ENCODE measurements around the gene SRGAP2B.
"Not testable (repeated sequence)": the region's sequence is repeated elsewhere in the genome, so short reads cannot be mapped to it uniquely, and the experiment has no call there.

The SRGAP2B gene

GRCh38 chr1:144941710-144942109 lies 153.4 kb downstream of the SRGAP2B start:
- DNase-seq: not testable (repeated sequence)

GRCh38 chr1:144940054-144940453 lies 155.1 kb downstream of the SRGAP2B start:
- not testable (repeated sequence) for DNase-seq

GRCh38 chr1:144938627-144939026 lies 156.5 kb downstream of the SRGAP2B start:
- DNase-seq: not testable (repeated sequence)

DNA sequence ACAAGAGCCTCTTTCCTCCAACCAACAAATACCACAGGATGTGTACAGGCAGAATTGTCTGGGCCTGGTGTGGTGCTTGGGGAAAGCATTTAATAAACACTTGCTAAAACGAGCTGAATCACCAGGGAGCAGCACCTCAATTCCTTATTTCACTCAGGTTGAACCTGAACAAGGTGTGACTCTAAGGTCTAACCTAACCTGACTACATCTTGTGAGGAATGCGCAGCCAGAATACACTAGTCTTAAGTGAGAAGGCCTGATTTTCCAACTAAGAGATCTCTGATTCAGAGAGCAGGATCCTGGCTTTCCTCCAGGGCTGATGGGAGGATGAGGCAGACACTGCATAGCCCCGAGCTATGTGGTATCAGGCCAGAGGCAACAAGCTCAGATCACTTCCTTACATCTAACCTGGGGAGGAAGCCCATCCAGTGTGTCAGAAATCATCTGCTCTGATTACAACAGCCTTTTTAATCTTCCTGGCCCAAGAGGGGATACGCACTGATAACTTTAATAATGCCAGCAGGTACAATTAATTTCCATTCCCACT lies 158.9 kb downstream of the SRGAP2B start:
- DNase-seq: not testable (repeated sequence)

DNA sequence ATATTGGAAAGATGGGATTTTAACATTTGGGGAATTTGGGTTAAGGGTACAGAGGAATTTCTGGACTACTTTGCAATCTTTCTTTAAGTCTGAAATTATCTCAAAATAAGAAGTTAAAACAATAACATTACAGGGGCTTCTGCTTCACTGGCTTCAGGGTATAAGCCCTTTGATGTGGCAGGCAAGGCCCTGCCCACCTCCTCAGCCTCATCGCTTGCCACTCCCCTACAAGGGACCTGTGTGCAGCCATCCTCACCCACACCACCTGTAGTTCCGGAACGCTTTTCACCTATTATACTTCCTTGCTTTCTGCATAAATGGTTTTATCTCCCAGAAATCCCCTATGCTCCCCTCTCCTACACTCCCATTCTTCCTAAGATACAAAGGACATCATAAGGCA lies 159.8 kb downstream of the SRGAP2B start:
- not testable (repeated sequence) for DNase-seq

DNA sequence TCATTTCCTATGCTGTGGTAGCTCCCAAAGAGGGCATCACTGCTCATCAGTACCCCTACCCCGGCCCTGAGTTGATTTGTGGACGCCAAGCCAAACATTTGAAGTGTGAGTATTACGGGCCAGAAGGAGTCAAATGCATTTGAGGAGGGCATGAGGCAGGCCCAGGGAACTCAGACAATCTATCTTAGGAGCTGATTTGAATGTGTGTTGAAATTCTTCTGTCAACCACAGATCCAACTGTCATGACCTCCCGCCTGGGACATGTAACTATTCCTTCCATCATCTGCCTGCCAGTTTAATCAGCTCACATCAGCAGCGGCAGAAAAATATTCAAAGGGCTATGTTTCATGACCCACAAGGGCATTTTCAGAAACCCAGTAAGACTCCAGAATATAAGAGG lies 162.1 kb downstream of the SRGAP2B start:
- DNase-seq: not testable (repeated sequence)

- DNase-seq: not testable (repeated sequence)
Measured at GRCh38 chr1:144932153-144932552, 163.0 kb downstream of the SRGAP2B start.

- not testable (repeated sequence) for DNase-seq
Measured at GRCh38 chr1:144931553-144931952, 163.6 kb downstream of the SRGAP2B start.

DNA sequence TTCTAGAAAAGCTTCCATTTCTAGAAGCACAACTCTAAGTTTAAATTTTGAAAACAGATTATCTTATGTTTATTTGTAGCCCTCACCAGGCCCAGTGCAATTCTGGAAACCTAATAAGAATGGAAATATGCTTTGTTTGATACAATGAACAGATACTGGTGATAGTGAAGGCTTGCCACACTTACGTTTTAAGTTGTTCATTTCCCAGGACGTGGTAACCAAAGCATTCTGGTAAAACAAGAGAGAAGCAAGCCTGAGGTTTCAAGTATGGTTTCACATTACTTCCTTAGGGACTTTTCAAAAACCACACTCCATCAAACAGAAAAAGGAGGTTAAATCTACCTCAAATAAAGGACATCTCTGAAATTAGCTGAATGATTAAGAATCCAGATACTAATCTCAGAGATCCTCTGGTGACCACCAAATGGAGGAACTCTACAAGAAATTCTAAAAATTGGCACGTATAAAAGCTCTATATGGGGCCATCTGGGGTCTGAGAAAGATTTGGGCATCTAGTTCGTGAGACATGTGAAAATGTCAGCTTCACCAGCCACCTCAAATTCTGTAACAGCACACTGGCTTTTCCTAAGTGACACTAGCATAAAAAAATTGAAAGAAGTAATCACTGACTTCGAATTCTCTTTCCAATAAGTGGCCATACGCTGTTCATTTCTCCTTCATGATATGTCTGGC lies 164.9 kb downstream of the SRGAP2B start:
- DNase-seq: not testable (repeated sequence)

GRCh38 chr1:144927292-144927691 lies 167.8 kb downstream of the SRGAP2B start:
- DNase-seq: not testable (repeated sequence)

- DNase-seq: not testable (repeated sequence)
Measured at GRCh38 chr1:144923640-144924039, 171.5 kb downstream of the SRGAP2B start.

DNA sequence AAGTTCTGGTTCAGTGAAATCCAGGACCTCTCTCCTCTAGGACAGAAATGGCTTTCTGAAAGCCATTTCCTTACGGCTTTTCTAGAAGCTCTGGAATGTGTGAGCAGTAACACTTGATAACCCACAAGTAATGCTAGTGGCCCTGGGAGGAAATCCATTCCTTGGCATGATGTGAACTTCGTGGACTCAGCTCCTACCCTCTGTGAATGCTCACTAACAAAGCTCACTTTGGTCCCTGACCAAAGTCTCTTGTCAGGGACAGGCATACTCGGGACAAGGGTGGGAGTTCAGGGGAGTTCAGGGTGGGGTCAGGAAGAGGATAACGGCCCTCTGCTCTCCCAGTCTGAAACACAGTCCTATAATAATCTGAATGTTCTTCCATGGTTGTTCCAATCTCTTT lies 172.3 kb downstream of the SRGAP2B start:
- not testable (repeated sequence) for DNase-seq

DNA sequence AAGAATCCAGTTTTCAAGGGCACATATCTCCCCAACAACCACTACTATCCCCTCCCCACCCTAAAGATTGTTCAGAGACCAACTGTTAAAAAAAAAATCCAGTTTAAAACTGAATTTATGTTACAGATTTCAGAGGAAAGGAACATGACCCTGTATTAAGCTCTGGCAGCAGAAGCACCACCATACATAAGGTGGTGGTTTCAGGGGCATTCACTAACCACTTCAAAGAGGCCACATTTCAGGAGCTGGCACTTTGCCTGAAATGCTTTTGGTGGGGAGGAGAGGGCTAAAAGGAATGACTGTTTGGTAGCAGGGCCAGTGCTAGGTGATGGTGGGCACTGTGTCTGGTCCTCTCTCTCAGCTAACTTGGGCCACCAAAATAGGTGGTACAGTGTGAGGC lies 176.0 kb downstream of the SRGAP2B start:
- DNase-seq: not testable (repeated sequence)

DNA sequence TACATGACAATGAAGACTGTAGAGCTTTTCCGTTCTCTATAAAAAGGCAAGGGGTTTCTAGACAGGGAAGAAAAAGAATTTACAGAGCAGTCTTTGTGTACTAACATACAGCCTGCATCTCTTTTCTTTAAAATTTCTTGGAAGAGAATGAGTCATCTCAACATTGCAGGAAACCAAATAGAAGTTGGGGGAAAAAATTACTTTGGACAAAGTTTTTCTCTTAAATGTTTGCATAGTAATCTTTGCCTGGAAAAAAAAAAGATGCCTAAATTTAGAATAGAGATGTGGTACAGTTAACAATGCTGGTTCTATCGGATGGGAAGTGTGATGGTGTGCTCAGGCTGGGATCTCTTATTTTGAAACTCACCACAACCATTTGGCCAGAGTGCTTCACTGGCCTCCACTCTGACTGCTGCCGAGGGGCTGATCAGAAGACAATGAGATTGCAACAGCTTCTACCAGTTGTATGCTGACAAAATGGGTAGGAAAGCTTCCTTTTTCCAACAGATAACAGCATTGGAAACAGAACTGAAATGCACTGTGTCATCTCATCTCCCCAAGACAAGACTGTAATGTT lies 177.0 kb downstream of the SRGAP2B start:
- not testable (repeated sequence) for DNase-seq

GRCh38 chr1:144917154-144918026 lies 177.7 kb downstream of the SRGAP2B start:
- not testable (repeated sequence) for DNase-seq

GRCh38 chr1:144913977-144914734 lies 181.0 kb downstream of the SRGAP2B start:
- DNase-seq: not testable (repeated sequence)

- DNase-seq: not testable (repeated sequence)
Measured at GRCh38 chr1:144913458-144913857, 181.7 kb downstream of the SRGAP2B start.

DNA sequence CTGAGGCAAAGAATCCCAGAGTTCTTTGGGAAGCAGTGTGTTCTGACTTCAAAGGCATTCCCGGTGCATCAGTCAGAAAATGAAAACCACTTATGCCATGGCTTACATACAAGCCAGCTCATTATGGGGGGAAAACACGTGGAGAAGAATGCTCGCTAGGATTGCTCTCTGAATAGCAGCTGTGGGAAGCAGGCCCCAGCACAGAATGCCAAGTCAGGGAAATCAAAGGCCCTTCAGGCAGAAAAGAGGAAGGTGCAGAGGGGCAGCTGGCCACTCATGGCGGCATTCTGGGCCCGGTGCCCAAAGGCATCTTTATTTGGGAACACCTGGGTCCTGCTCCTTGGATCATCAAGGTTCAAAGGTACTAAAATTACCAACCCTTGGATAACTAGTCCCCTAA lies 184.4 kb downstream of the SRGAP2B start:
- DNase-seq: not testable (repeated sequence)

- not testable (repeated sequence) for DNase-seq
Measured at GRCh38 chr1:144900841-144901240, 194.3 kb downstream of the SRGAP2B start.

DNA sequence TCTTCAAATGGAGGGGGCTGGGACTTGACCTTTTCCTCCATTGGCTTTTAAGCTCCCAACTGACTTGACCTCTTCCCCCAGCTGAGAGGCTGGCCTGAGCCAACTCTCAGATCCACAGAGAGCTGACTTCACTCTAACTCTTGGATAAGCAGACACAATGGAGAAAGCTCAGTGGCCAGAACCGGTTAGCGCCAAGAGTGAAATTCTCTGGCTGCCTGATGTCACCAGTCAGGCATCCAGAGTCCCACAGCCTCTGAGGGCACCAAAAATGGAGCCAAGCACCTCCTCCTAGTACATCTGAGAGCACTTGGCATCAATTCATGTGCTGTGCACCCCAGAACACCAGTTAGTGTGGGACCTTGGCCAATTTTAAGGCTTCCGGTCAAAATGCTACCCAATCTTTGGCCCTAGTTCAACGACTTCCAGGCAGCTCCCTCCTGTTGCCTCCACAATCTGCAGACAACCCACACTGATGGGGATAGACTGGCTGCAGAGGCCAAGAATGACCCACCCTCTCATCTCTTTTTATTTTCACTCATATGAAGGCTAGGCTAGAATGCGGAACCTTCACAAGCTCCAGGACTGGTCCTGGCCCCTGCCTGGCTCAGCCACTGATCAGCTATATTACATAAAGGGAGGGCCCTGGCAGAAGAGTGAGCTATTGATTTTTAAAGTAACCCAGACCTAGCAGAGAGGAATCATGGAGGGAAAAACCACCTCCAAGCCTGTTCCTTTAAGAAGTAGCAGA lies 200.5 kb downstream of the SRGAP2B start:
- DNase-seq: not testable (repeated sequence)

DNA sequence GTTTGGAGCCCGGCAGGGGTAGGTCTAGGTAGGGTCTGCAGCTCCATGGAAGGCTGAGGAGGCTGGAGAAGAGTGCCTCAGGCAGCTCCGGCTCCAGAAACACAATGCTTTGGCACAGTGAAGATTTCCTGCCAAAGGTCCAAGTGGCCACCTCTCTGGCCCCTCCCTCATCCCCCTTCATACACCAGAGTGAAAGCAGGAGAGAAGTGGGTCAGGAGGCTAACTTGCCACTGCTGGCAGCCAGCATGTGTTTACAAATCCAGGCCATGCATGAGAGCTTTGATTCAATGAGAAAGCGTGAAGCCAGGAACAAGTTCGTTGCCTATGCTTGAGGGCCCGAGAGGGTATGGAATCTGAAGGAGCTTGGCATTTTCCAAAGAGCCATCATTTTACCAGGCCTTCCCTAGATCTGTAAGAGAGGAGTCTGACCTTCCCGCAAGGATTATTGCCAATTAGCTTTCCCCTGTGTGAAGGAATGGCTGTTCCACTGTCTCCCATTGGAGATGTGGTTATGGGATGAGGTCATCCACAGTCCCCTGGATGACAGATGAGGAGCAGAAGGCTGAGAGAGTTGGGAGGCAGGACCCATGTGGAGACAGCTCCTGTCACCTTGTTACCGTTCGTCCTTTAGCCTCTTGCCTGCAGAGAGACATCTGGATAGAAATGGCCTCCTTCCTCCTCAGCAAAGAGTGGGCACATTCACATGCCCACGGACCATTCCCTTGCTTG lies 201.3 kb downstream of the SRGAP2B start:
- DNase-seq: not testable (repeated sequence)
